ENCODE measurements around the gene PRKCSH.

DNA sequence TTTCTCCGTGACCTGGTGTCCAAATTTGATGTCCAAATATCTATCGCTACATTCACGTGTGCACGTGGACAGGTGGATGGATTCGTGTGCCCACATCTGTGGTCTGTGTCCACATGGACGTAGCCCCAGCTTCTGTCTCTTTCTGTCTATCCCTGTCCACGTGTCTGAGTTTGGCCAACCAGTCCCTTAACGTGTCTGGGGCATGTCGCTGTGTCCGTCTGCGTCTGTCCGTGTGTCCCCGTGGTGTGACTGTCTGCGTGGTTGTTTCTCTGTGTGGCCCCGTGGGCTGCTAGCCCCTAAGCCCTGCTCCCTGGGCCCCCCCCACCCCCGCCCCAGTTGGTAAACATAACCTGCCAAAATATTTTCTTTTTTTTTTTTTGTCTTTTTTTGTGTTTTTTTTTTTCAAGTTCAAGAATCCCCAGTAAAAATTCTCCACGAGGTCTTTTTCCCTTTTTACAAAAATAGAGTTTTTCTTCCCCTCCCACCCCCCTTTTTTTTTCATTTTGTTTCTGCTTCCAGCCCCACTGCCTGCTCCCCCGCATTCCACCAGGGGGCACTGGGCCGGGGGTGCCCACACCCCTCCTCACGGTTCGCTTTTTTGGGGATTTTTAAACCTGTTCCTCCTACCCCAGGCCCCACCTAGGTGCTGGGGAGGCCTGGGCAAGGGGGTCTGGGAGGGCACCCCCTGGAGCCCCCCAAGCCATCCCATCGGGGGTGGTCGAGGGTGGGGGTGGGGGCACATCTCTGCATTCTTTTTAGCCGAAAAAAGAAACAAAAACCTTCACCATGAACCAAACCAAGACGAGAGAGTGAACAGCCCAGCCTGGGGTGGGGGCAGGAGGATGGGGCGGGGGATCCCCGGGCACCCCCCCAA lies 18.3 kb downstream of the PRKCSH start:
- TF ChIP-seq, protein P1, sequence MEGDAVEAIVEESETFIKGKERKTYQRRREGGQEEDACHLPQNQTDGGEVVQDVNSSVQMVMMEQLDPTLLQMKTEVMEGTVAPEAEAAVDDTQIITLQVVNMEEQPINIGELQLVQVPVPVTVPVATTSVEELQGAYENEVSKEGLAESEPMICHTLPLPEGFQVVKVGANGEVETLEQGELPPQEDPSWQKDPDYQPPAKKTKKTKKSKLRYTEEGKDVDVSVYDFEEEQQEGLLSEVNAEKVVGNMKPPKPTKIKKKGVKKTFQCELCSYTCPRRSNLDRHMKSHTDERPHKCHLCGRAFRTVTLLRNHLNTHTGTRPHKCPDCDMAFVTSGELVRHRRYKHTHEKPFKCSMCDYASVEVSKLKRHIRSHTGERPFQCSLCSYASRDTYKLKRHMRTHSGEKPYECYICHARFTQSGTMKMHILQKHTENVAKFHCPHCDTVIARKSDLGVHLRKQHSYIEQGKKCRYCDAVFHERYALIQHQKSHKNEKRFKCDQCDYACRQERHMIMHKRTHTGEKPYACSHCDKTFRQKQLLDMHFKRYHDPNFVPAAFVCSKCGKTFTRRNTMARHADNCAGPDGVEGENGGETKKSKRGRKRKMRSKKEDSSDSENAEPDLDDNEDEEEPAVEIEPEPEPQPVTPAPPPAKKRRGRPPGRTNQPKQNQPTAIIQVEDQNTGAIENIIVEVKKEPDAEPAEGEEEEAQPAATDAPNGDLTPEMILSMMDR (IDR thresholded peaks at IDR 0.05), result peak; percentile 65
- no peak for TF ChIP-seq EZH2 (IDR thresholded peaks at IDR 0.05; ENCODE audit: borderline replicate concordance, insufficient read depth, low read depth, low read length, poor library complexity, severe bottlenecking)
